Esophagus muscularis mucosa (tissue), 4 donors: ENCODE data around the gene RYR2. TPM values are rescaled to one million over a fixed set of nuclear protein-coding genes. Genes with fewer than 3 reads are reported as not detected.

Experiments used
- DNase-seq: peaks from one replicate; pipeline ENCODE4 v3.0.0-alpha.2; 2017; ENCODE audit errors: extremely low spot score
- H3K27ac ChIP-seq, 4 donors: fragments of 200-600 bp; sonication (generic); replicated peaks in 1 of 4; 1 replicate in 3 of 4; 2 replicates in 1 of 4; pipeline ENCODE4 v1.5.1; 2016 to 2019; ENCODE audit warnings: mild to moderate bottlenecking in 1 of 4
- H3K27me3 ChIP-seq, 4 donors: fragments of 200-600 bp; sonication (generic); one replicate each; pipeline versions ENCODE4 v1.5.1 to v1.6.0; 2016 to 2019
- H3K36me3 ChIP-seq, 4 donors: fragments of 200-600 bp; sonication (generic); one replicate each; pipeline ENCODE4 v1.5.1; 2016 to 2019
- H3K4me1 ChIP-seq, 4 donors: fragments of 200-600 bp; sonication (generic); one replicate each; pipeline ENCODE4 v1.5.1; 2016 to 2019
- H3K4me3 ChIP-seq, 4 donors: fragments of 200-600 bp; sonication (generic); 1 replicate in 2 of 4; 2 replicates in 2 of 4; pipeline ENCODE4 v1.5.1; 2016 to 2019; ENCODE audit warnings: mild to moderate bottlenecking in 4 of 4, moderate library complexity in 1 of 4
- H3K9me3 ChIP-seq, 4 donors: fragments of 200-600 bp; sonication (generic); 1 replicate in 3 of 4; 2 replicates in 1 of 4; pipeline ENCODE4 v1.5.1; 2016 to 2019
- CTCF ChIP-seq, 3 experiments: fragments of 200-600 bp in 2 of 3; fragments of 450-650 bp in 1 of 3; sonication (generic) in 2 of 3; IDR thresholded peaks; one replicate each; pipeline ENCODE4 v1.5.1; 2017 to 2019; ENCODE audit warnings: antibody characterized with exemption in 3 of 3, mild to moderate bottlenecking in 2 of 3, moderate library complexity in 1 of 3
- EP300 ChIP-seq: sonication (generic); formaldehyde crosslinking; IDR thresholded peaks from one replicate; pipeline ENCODE4 v1.6.1; 2017; ENCODE audit warnings: antibody characterized with exemption
- POLR2A ChIP-seq: fragments of 450-650 bp; IDR thresholded peaks from one replicate; pipeline ENCODE4 v1.6.1; 2017; ENCODE audit warnings: antibody characterized with exemption, moderate library complexity, mild to moderate bottlenecking, low read depth
- POLR2AphosphoS5 ChIP-seq, 2 donors: sonication (generic); formaldehyde crosslinking; IDR thresholded peaks; one replicate each; pipeline ENCODE4 v1.6.1; 2017; ENCODE audit warnings: antibody characterized with exemption in 2 of 2
- WGBS: methylation state at CpG from one replicate; pipeline ENCODE4 v1.1.5; 2018; 5-methylcytosine and 5-hydroxymethylcytosine counted together
- intact Hi-C: fragments of 100-400 bp; cut with DNase I; formaldehyde crosslinking; loops from one replicate; pipeline ENCODE4 v1.15.1; 2023
- total RNA-seq, 4 donors: library from RNA; depleted of rRNA; stranded (reverse); fragments of >200 nt; gene quantifications; one replicate each; pipeline versions ENCODE4 v1.1.0 to v1.2.1, GENCODE V29; 2016

Gene RYR2
- total RNA-seq, 4 donors from 2014 or later, result 29.8 to 56.3 (median 38.9) TPM

GRCh38 chr1:237394281-237394680, 352.3 kb downstream of the RYR2 start:
- 85% methylated on average over 2 of the region's 2 CpGs for WGBS
- Histone ChIP-seq H3K4me1 (peaks cover 0 to 9% (median 6%) of the 10 kb centered on the region in 4 donors), H3K27me3 (no peaks in the 10 kb centered on the region), H3K9me3 (no peaks in the 10 kb centered on the region), H3K27ac (no peak overlapping the region), H3K36me3 (peaks cover 0 to 17% (median 3%) of the 10 kb centered on the region in 4 donors), H3K4me3 (no peak overlapping the region)
- intact Hi-C loops, result no loop called here
- DNase-seq, result no peak
- TF ChIP-seq CTCF (IDR thresholded peaks at IDR 0.05), result no peak
- no peak for TF ChIP-seq POLR2A

GRCh38 chr1:237396426-237396825, 354.4 kb downstream of the RYR2 start:
- peaks cover 0 to 22% (median 4%) of the 10 kb centered on the region in 4 donors for H3K36me3 ChIP-seq
- H3K27me3 ChIP-seq, result no peaks in the 10 kb centered on the region
- H3K4me3 ChIP-seq, result no peak overlapping the region
- peaks cover 0 to 3% (median 1%) of the 10 kb centered on the region in 4 donors for H3K4me1 ChIP-seq
- no peaks in the 10 kb centered on the region for H3K9me3 ChIP-seq
- H3K27ac ChIP-seq, result no peak overlapping the region
- intact Hi-C loops, result no loop called here
- no peak for TF ChIP-seq EP300
- TF ChIP-seq POLR2A, result no peak
- TF ChIP-seq CTCF (IDR thresholded peaks at IDR 0.05), result no peak
- no peak for TF ChIP-seq POLR2AphosphoS5 (IDR thresholded peaks at IDR 0.05)
- 36% methylated on average over 1 of the region's 1 CpG for WGBS
- no peak for DNase-seq

- Histone ChIP-seq H3K9me3 (no peaks in the 10 kb centered on the region), H3K36me3 (peaks cover 0 to 27% (median 6%) of the 10 kb centered on the region in 4 donors), H3K4me1 (no peaks in the 10 kb centered on the region), H3K4me3 (no peak overlapping the region), H3K27ac (no peak overlapping the region), H3K27me3 (no peaks in the 10 kb centered on the region)
- WGBS, result 81% methylated on average over 4 of the region's 4 CpGs
- DNase-seq, result no peak
- intact Hi-C loops, result no loop called here
- TF ChIP-seq POLR2A (no peak), EP300 (no peak), CTCF (IDR thresholded peaks at IDR 0.05) (no peak), POLR2AphosphoS5 (IDR thresholded peaks at IDR 0.05) (no peak)
Measured at GRCh38 chr1:237398751-237399150, 356.8 kb downstream of the RYR2 start.

GRCh38 chr1:237405912-237406311, 363.9 kb downstream of the RYR2 start:
- H3K4me3 ChIP-seq, result no peak overlapping the region
- intact Hi-C loops, result no loop called here
- WGBS, result 86% methylated on average over 3 of the region's 3 CpGs

More at GRCh38 chr1:237405912-237406311, 363.9 kb downstream of the RYR2 start:
- Histone ChIP-seq H3K27me3 (no peaks in the 10 kb centered on the region), H3K9me3 (no peaks in the 10 kb centered on the region), H3K4me1 (no peaks in the 10 kb centered on the region), H3K27ac (no peak overlapping the region), H3K36me3 (peaks cover 0 to 10% (median 3%) of the 10 kb centered on the region in 4 donors)
- TF ChIP-seq CTCF (IDR thresholded peaks at IDR 0.05) (no peak), POLR2AphosphoS5 (IDR thresholded peaks at IDR 0.05) (no peak), POLR2A (no peak), EP300 (no peak)
- no peak for DNase-seq
